GM23338 (cell line): ENCODE results near the gene CTRL. TPM values are rescaled to one million over a fixed set of nuclear protein-coding genes. Genes with fewer than 3 reads are reported as not detected.

Source experiments
- CREB1 ChIP-seq: fragments of 250-450 bp; sonication (Bioruptor Pico); IDR thresholded peaks from 2 replicates; pipeline ENCODE4 v1.5.0; 2020; ENCODE audit warnings: low read depth, mild to moderate bottlenecking, moderate library complexity
- EZH2phosphoT487 ChIP-seq: fragments of 200-600 bp; sonication (generic); IDR thresholded peaks from one replicate; pipeline ENCODE4 v1.8.1; 2018; ENCODE audit warnings: antibody characterized with exemption; ENCODE audit not compliant: unreplicated experiment
- JUNB ChIP-seq: IDR thresholded peaks from one replicate; pipeline ENCODE4 v1.6.1; 2016; ENCODE audit warnings: antibody characterized with exemption; ENCODE audit not compliant: unreplicated experiment
- NANOG ChIP-seq: IDR thresholded peaks from 2 replicates; pipeline ENCODE4 v1.6.1; 2016; ENCODE audit warnings: antibody characterized with exemption, borderline replicate concordance
- STAT1 ChIP-seq: IDR thresholded peaks from one replicate; pipeline ENCODE4 v1.6.1; 2016; ENCODE audit warnings: antibody characterized with exemption; ENCODE audit not compliant: unreplicated experiment
- ZNF331 ChIP-seq: fragments of 250-450 bp; sonication (Bioruptor Pico); IDR thresholded peaks from 2 replicates; pipeline ENCODE4 v1.5.0; 2020; ENCODE audit warnings: low read depth, mild to moderate bottlenecking, moderate library complexity
- polyA plus RNA-seq: library from polyadenylated mRNA; unstranded; fragments of >200 nt; fragmentation: Nextera tagmentation; extraction: Ambion mirVana; gene quantifications from 2 replicates; pipeline ENCODE4 v1.2.1, GENCODE V29; 2016
- total RNA-seq: library from RNA; depleted of rRNA; stranded (reverse); fragments of >200 nt; shearing (Covaris generic); gene quantifications from 2 replicates; pipeline ENCODE4 v1.2.3, GENCODE V29; 2014
- TF ChIP-seq, protein P1 (sequence below): fragments of 250-450 bp; sonication (Bioruptor Pico); IDR thresholded peaks from 2 replicates; pipeline ENCODE4 v1.5.0; 2020; ENCODE audit warnings: mild to moderate bottlenecking, moderate library complexity
- TF ChIP-seq, protein P2 (sequence below): IDR thresholded peaks from one replicate; pipeline ENCODE4 v1.6.1; 2018; ENCODE audit warnings: antibody characterized with exemption; ENCODE audit not compliant: unreplicated experiment

Gene CTRL
- total and polyA plus RNA-seq, 2 experiments from 2014 or later: 1.6 to 13.0 TPM

DNA sequence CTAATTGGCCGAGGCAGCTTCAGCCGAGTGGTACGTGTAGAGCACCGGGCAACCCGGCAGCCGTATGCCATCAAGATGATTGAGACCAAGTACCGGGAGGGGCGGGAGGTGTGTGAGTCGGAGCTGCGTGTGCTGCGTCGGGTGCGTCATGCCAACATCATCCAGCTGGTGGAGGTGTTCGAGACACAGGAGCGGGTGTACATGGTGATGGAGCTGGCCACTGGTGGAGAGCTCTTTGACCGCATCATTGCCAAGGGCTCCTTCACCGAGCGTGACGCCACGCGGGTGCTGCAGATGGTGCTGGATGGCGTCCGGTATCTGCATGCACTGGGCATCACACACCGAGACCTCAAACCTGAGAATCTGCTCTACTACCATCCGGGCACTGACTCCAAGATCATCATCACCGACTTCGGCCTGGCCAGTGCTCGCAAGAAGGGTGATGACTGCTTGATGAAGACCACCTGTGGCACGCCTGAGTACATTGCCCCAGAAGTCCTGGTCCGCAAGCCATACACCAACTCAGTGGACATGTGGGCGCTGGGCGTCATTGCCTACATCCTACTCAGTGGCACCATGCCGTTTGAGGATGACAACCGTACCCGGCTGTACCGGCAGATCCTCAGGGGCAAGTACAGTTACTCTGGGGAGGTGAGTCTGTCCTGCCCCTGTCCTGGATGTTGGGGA, 22.5 kb downstream of the CTRL start (continued):
- TF ChIP-seq, protein P1, sequence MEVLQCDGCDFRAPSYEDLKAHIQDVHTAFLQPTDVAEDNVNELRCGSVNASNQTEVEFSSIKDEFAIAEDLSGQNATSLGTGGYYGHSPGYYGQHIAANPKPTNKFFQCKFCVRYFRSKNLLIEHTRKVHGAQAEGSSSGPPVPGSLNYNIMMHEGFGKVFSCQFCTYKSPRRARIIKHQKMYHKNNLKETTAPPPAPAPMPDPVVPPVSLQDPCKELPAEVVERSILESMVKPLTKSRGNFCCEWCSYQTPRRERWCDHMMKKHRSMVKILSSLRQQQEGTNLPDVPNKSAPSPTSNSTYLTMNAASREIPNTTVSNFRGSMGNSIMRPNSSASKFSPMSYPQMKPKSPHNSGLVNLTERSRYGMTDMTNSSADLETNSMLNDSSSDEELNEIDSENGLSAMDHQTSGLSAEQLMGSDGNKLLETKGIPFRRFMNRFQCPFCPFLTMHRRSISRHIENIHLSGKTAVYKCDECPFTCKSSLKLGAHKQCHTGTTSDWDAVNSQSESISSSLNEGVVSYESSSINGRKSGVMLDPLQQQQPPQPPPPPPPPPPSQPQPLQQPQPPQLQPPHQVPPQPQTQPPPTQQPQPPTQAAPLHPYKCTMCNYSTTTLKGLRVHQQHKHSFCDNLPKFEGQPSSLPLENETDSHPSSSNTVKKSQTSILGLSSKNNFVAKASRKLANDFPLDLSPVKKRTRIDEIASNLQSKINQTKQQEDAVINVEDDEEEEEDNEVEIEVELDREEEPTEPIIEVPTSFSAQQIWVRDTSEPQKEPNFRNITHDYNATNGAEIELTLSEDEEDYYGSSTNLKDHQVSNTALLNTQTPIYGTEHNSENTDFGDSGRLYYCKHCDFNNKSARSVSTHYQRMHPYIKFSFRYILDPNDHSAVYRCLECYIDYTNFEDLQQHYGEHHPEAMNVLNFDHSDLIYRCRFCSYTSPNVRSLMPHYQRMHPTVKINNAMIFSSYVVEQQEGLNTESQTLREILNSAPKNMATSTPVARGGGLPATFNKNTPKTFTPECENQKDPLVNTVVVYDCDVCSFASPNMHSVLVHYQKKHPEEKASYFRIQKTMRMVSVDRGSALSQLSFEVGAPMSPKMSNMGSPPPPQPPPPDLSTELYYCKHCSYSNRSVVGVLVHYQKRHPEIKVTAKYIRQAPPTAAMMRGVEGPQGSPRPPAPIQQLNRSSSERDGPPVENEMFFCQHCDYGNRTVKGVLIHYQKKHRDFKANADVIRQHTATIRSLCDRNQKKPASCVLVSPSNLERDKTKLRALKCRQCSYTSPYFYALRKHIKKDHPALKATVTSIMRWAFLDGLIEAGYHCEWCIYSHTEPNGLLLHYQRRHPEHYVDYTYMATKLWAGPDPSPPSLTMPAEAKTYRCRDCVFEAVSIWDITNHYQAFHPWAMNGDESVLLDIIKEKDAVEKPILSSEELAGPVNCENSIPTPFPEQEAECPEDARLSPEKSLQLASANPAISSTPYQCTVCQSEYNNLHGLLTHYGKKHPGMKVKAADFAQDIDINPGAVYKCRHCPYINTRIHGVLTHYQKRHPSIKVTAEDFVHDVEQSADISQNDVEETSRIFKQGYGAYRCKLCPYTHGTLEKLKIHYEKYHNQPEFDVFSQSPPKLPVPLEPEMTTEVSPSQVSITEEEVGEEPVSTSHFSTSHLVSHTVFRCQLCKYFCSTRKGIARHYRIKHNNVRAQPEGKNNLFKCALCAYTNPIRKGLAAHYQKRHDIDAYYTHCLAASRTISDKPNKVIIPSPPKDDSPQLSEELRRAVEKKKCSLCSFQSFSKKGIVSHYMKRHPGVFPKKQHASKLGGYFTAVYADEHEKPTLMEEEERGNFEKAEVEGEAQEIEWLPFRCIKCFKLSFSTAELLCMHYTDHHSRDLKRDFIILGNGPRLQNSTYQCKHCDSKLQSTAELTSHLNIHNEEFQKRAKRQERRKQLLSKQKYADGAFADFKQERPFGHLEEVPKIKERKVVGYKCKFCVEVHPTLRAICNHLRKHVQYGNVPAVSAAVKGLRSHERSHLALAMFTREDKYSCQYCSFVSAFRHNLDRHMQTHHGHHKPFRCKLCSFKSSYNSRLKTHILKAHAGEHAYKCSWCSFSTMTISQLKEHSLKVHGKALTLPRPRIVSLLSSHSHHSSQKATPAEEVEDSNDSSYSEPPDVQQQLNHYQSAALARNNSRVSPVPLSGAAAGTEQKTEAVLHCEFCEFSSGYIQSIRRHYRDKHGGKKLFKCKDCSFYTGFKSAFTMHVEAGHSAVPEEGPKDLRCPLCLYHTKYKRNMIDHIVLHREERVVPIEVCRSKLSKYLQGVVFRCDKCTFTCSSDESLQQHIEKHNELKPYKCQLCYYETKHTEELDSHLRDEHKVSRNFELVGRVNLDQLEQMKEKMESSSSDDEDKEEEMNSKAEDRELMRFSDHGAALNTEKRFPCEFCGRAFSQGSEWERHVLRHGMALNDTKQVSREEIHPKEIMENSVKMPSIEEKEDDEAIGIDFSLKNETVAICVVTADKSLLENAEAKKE: no peak
- TF ChIP-seq STAT1: no peak
- no peak for TF ChIP-seq JUNB
- TF ChIP-seq NANOG: no peak
- no peak for TF ChIP-seq CREB1
- TF ChIP-seq EZH2phosphoT487: no peak
- TF ChIP-seq, protein P2, sequence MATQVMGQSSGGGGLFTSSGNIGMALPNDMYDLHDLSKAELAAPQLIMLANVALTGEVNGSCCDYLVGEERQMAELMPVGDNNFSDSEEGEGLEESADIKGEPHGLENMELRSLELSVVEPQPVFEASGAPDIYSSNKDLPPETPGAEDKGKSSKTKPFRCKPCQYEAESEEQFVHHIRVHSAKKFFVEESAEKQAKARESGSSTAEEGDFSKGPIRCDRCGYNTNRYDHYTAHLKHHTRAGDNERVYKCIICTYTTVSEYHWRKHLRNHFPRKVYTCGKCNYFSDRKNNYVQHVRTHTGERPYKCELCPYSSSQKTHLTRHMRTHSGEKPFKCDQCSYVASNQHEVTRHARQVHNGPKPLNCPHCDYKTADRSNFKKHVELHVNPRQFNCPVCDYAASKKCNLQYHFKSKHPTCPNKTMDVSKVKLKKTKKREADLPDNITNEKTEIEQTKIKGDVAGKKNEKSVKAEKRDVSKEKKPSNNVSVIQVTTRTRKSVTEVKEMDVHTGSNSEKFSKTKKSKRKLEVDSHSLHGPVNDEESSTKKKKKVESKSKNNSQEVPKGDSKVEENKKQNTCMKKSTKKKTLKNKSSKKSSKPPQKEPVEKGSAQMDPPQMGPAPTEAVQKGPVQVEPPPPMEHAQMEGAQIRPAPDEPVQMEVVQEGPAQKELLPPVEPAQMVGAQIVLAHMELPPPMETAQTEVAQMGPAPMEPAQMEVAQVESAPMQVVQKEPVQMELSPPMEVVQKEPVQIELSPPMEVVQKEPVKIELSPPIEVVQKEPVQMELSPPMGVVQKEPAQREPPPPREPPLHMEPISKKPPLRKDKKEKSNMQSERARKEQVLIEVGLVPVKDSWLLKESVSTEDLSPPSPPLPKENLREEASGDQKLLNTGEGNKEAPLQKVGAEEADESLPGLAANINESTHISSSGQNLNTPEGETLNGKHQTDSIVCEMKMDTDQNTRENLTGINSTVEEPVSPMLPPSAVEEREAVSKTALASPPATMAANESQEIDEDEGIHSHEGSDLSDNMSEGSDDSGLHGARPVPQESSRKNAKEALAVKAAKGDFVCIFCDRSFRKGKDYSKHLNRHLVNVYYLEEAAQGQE: no peak
- TF ChIP-seq ZNF331 (CRISPR knock-in tag): no peak
